ENCODE data around the gene IFNA6. TPM values are rescaled to one million over a fixed set of nuclear protein-coding genes. Genes with fewer than 3 reads are reported as not detected.

The IFNA6 gene
- total and polyA plus RNA-seq, 2 of the 8 experiments (the other 6 are each of a cell fraction or from before 2014, with no cell fraction given), result not detected

DNA sequence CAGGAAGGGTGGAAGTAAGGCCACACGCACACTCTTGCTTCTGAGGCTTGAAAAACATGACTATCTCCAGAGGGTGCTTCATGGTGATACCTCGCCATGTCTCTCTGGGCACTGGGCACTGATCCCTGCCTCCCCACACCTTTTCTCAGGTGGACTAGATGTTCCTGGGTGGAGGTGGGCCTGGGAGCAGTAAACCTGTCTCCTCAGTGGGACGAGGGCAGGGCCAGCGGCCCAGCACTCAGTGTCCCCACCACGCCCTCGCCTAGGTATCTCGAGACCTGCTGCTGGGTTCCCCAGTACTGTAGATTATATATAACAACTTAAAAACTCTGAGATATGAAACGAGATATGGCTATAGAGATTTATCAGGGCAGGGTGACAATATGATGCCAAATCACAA lies 11.6 kb upstream of the IFNA6 start:
- H4K91ac ChIP-seq (replicated peaks; ENCODE audit: insufficient read length, low read length), result no peak overlapping the region
- H4K8ac ChIP-seq (ENCODE audit: extremely low read depth, insufficient read depth, low read length), result no peak overlapping the region
- TF ChIP-seq ASH2L (IDR thresholded peaks at IDR 0.05; ENCODE audit: low read length) (no peak), GTF2F1 (IDR thresholded peaks at IDR 0.05; ENCODE audit: borderline replicate concordance, low read depth, low read length) (no peak), CBX5 (IDR thresholded peaks at IDR 0.05; ENCODE audit: low read depth, low read length) (no peak), KDM4A (IDR thresholded peaks at IDR 0.05; ENCODE audit: low read depth, low read length, severe bottlenecking) (no peak), TEAD4 (IDR thresholded peaks at IDR 0.05; ENCODE audit: low read depth, low read length) (no peak), SIN3A (conservative IDR thresholded peaks at IDR 0.05 in 1 of 2, IDR thresholded peaks at IDR 0.05 in 1 of 2; ENCODE audit: low read depth in 1 of 2, low read length in 2 of 2) (no peak), CREB1 (IDR thresholded peaks at IDR 0.05) (no peak), EGR1 (IDR thresholded peaks at IDR 0.05; ENCODE audit: borderline replicate concordance, low read depth, low read length) (no peak), CBX8 (IDR thresholded peaks at IDR 0.05; ENCODE audit: borderline replicate concordance, low read depth, low read length) (no peak), SP1 (IDR thresholded peaks at IDR 0.05; ENCODE audit: low read depth, low read length) (no peak), SIRT6 (IDR thresholded peaks at IDR 0.05; ENCODE audit: low read length) (no peak), ZNF274 (IDR thresholded peaks at IDR 0.05; ENCODE audit: borderline replicate concordance, extremely low read depth, low read length) (no peak), RXRA (IDR thresholded peaks at IDR 0.05; ENCODE audit: insufficient read depth, low read depth, low read length) (no peak), BRCA1 (IDR thresholded peaks at IDR 0.05; ENCODE audit: low read depth, low read length) (no peak)
- TF ChIP-seq, protein P1, sequence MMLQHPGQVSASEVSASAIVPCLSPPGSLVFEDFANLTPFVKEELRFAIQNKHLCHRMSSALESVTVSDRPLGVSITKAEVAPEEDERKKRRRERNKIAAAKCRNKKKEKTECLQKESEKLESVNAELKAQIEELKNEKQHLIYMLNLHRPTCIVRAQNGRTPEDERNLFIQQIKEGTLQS (IDR thresholded peaks at IDR 0.05; ENCODE audit: insufficient read depth, low read depth, low read length), result no peak
- H2BK5ac ChIP-seq (ENCODE audit: low read depth, low read length), result no peak overlapping the region
- no peak overlapping the region for H3K14ac ChIP-seq (ENCODE audit: insufficient read length)
- no peaks in the 10 kb centered on the region for H3K79me2 ChIP-seq (ENCODE audit: control insufficient read depth in 1 of 2, insufficient read depth in 2 of 2, low read length in 2 of 2)
- H3K4ac ChIP-seq (replicated peaks; ENCODE audit: insufficient read length, low read depth, low read length), result no peak overlapping the region
- H3K56ac ChIP-seq (replicated peaks; ENCODE audit: insufficient read length, low read depth, low read length), result no peak overlapping the region
- H3K4me3 ChIP-seq (ENCODE audit: extremely low read depth in 1 of 4, insufficient read depth in 2 of 4, low read depth in 3 of 4, low read length in 4 of 4), result no peak overlapping the region
- 93% methylated on average over 8 of the region's 8 CpGs; no CpG with 5 or more reads in 1 of the 2 experiments for WGBS, 2 experiments (ENCODE audit: extremely low coverage in 1 of 2, insufficient coverage in 1 of 2, insufficient read length in 1 of 2, insufficient replicate concordance in 2 of 2, low coverage in 1 of 2, low lambda C conversion rate in 2 of 2, missing lambda C conversion rate in 1 of 2)
- no peak overlapping the region for H3K23ac ChIP-seq (ENCODE audit: insufficient read length)
- no peak overlapping the region for H2BK15ac ChIP-seq (ENCODE audit: low read length)
- ChIA-PET CTCF (ENCODE audit: partially characterized antibody) (no interaction called here), POLR2A (ENCODE audit: partially characterized antibody) (no interaction called here)
- H3K79me1 ChIP-seq (ENCODE audit: low read depth, low read length), result no peaks in the 10 kb centered on the region
- no peaks in the 10 kb centered on the region for H4K20me1 ChIP-seq (replicated peaks in 1 of 2; ENCODE audit: control insufficient read depth in 1 of 2, insufficient read depth in 2 of 2, low read length in 2 of 2)
- H3K23me2 ChIP-seq (ENCODE audit: low read depth, low read length), result no peaks in the 10 kb centered on the region; the same call in 1 of the 2 replicates
- H4K5ac ChIP-seq (ENCODE audit: insufficient read length, low read depth, low read length), result no peak overlapping the region
- no peaks in the 10 kb centered on the region for H3K36me3 ChIP-seq (ENCODE audit: control insufficient read depth in 2 of 4, insufficient read depth in 4 of 4, low read length in 3 of 4)
- H3K18ac ChIP-seq (ENCODE audit: extremely low read depth, low read length), result no peak overlapping the region
- no peak overlapping the region for H2BK12ac ChIP-seq (ENCODE audit: low read depth, low read length)
- no peak overlapping the region for H3K9ac ChIP-seq (replicated peaks in 1 of 4; ENCODE audit: extremely low read depth in 1 of 4, low read depth in 3 of 4, low read length in 3 of 4)
- no peak overlapping the region for H3K4me2 ChIP-seq (ENCODE audit: insufficient read depth in 1 of 2, low read depth in 2 of 2, low read length in 2 of 2)
- no peak for DNase-seq (ENCODE audit: low read depth in 1 of 2, low spot score in 2 of 2)
- no peak overlapping the region for H3K27ac ChIP-seq (ENCODE audit: low read depth, low read length)
- H3K9me3 ChIP-seq (ENCODE audit: insufficient read depth in 2 of 2, low read depth in 1 of 2, low read length in 1 of 2), result no peaks in the 10 kb centered on the region
- no peaks in the 10 kb centered on the region for H3K4me1 ChIP-seq (replicated peaks in 1 of 4; ENCODE audit: control insufficient read depth in 3 of 4, insufficient read depth in 4 of 4, low read length in 3 of 4)
- H2BK20ac ChIP-seq (ENCODE audit: low read length), result no peak overlapping the region
- H2AFZ ChIP-seq (ENCODE audit: low read length), result no peak overlapping the region
- no peak for FAIRE-seq
- no peaks in the 10 kb centered on the region for H3K27me3 ChIP-seq (replicated peaks in 1 of 4; ENCODE audit: control insufficient read depth in 3 of 4, extremely low read depth in 1 of 4, insufficient read depth in 3 of 4, low read length in 3 of 4)
- no peak overlapping the region for H2AK5ac ChIP-seq (ENCODE audit: low read depth, low read length)
- no peak overlapping the region for H2BK120ac ChIP-seq (replicated peaks; ENCODE audit: low read depth, low read length)

Data from H1 (cell line).